ENCODE measurements around the gene SPINK1.

Gene SPINK1

GRCh38 chr5:147878066-147878759, 46.7 kb upstream of the SPINK1 start, which contains the start of gene SCGB3A2:
TSS of gene SCGB3A2 (plus strand) at chr5:147878711. CDS start at chr5:147878804, 93 bp downstream.
- Histone ChIP-seq H3K79me2 (ENCODE audit: control insufficient read depth, low read length) (no peaks in the 10 kb centered on the region), H3K4me2 (ENCODE audit: low read length) (no peak within 1 kb of the TSS), H3K4me1 (ENCODE audit: control insufficient read depth, low read length) (no peaks in the 10 kb centered on the region), H3K9me3 (ENCODE audit: control insufficient read depth, insufficient read depth, low read length) (no peaks in the 10 kb centered on the region), H3K36me3 (ENCODE audit: control insufficient read depth, low read length) (no peaks in the 10 kb centered on the region), H3K9me2 (replicated peaks; ENCODE audit: control insufficient read depth, low read length) (no peaks in the 10 kb centered on the region), H4K20me1 (ENCODE audit: control insufficient read depth, insufficient read depth, low read depth, low read length) (no peaks in the 10 kb centered on the region), H3K27ac (ENCODE audit: low read depth, low read length) (no peak within 1 kb of the TSS), H3K4me3 (ENCODE audit: low read length) (no peak within 1 kb of the TSS), H3K27me3 (ENCODE audit: control insufficient read depth, low read length) (peaks cover 22% of the 10 kb centered on the region), H3F3A (ENCODE audit: control insufficient read depth, insufficient read depth) (no peaks in the 10 kb centered on the region)
- TF ChIP-seq, protein P1, sequence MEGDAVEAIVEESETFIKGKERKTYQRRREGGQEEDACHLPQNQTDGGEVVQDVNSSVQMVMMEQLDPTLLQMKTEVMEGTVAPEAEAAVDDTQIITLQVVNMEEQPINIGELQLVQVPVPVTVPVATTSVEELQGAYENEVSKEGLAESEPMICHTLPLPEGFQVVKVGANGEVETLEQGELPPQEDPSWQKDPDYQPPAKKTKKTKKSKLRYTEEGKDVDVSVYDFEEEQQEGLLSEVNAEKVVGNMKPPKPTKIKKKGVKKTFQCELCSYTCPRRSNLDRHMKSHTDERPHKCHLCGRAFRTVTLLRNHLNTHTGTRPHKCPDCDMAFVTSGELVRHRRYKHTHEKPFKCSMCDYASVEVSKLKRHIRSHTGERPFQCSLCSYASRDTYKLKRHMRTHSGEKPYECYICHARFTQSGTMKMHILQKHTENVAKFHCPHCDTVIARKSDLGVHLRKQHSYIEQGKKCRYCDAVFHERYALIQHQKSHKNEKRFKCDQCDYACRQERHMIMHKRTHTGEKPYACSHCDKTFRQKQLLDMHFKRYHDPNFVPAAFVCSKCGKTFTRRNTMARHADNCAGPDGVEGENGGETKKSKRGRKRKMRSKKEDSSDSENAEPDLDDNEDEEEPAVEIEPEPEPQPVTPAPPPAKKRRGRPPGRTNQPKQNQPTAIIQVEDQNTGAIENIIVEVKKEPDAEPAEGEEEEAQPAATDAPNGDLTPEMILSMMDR (IDR thresholded peaks at IDR 0.05; ENCODE audit: low read depth, low read length, poor library complexity, severe bottlenecking) = no peak
- no peak for TF ChIP-seq EZH2phosphoT487 (IDR thresholded peaks at IDR 0.05; ENCODE audit: borderline replicate concordance, low read length)

DNA sequence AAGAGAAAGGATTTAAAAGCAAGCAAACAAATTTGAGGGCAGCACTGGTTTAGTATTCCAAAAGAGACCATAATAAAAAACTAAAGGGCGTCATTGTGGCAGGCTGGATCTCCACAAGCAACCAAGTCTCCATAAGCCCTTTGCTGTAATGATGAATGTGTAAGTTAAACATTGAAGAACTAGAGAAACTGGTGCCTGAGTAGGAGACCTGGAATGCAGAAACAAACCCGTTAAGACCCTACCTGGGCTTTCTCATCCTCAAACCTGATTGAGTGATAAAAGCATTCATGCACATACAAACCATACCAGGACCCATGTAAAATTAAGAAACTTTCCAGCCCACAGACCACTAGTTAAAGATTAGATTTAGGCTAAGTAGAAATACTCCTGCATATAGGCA, 45.2 kb upstream of the SPINK1 start:
- H3K79me2 ChIP-seq (ENCODE audit: control insufficient read depth, low read length) = no peaks in the 10 kb centered on the region
- no peak for TF ChIP-seq EZH2phosphoT487 (IDR thresholded peaks at IDR 0.05; ENCODE audit: borderline replicate concordance, low read length)
- TF ChIP-seq, protein P1 (IDR thresholded peaks at IDR 0.05; ENCODE audit: low read depth, low read length, poor library complexity, severe bottlenecking) = no peak
- peaks cover 22% of the 10 kb centered on the region for H3K27me3 ChIP-seq (ENCODE audit: control insufficient read depth, low read length)
- H3K36me3 ChIP-seq (ENCODE audit: control insufficient read depth, low read length) = no peaks in the 10 kb centered on the region
- no peak overlapping the region for H3K4me3 ChIP-seq (ENCODE audit: low read length)
- no peaks in the 10 kb centered on the region for H3F3A ChIP-seq (ENCODE audit: control insufficient read depth, insufficient read depth)
- no peaks in the 10 kb centered on the region for H3K4me1 ChIP-seq (ENCODE audit: control insufficient read depth, low read length)
- no peaks in the 10 kb centered on the region for H3K9me2 ChIP-seq (replicated peaks; ENCODE audit: control insufficient read depth, low read length)
- H4K20me1 ChIP-seq (ENCODE audit: control insufficient read depth, insufficient read depth, low read depth, low read length) = no peaks in the 10 kb centered on the region
- no peak overlapping the region for H3K27ac ChIP-seq (ENCODE audit: low read depth, low read length)
- H3K4me2 ChIP-seq (ENCODE audit: low read length) = no peak overlapping the region
- H3K9me3 ChIP-seq (ENCODE audit: control insufficient read depth, insufficient read depth, low read length) = no peaks in the 10 kb centered on the region

DNA sequence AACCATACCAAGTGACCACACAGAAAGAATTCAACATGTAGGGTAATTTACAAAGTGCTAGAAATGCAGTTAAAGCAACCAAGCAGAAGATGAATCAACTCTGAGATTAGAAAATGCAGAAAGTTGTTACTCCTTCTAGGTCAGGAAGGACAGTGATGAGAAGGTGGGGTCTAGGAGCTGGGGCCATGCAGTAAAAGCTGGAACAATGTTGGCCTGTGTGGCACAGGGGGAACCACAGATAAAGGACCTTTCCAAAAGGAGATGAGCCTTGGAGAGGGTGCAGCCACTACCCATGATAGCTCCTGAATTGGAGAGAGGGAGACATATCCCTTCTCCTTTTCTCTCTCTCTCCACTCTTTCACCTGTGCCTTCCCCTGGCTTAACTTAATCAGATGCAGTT, 44.7 kb upstream of the SPINK1 start:
- no peak overlapping the region for H3K4me3 ChIP-seq (ENCODE audit: low read length)

More for the DNA sequence above, 44.7 kb upstream of the SPINK1 start:
- TF ChIP-seq EZH2phosphoT487 (IDR thresholded peaks at IDR 0.05; ENCODE audit: borderline replicate concordance, low read length) = no peak
- TF ChIP-seq, protein P1 (IDR thresholded peaks at IDR 0.05; ENCODE audit: low read depth, low read length, poor library complexity, severe bottlenecking) = no peak
- no peaks in the 10 kb centered on the region for H3K79me2 ChIP-seq (ENCODE audit: control insufficient read depth, low read length)
- H3K4me1 ChIP-seq (ENCODE audit: control insufficient read depth, low read length) = no peaks in the 10 kb centered on the region
- no peaks in the 10 kb centered on the region for H3K9me3 ChIP-seq (ENCODE audit: control insufficient read depth, insufficient read depth, low read length)
- no peaks in the 10 kb centered on the region for H4K20me1 ChIP-seq (ENCODE audit: control insufficient read depth, insufficient read depth, low read depth, low read length)
- H3K27ac ChIP-seq (ENCODE audit: low read depth, low read length) = no peak overlapping the region
- no peaks in the 10 kb centered on the region for H3F3A ChIP-seq (ENCODE audit: control insufficient read depth, insufficient read depth)
- no peak overlapping the region for H3K4me2 ChIP-seq (ENCODE audit: low read length)
- H3K9me2 ChIP-seq (replicated peaks; ENCODE audit: control insufficient read depth, low read length) = no peaks in the 10 kb centered on the region
- peaks cover 22% of the 10 kb centered on the region for H3K27me3 ChIP-seq (ENCODE audit: control insufficient read depth, low read length)
- H3K36me3 ChIP-seq (ENCODE audit: control insufficient read depth, low read length) = no peaks in the 10 kb centered on the region
